A673 (cell line): ENCODE measurements around the gene RBM19. TPM values are rescaled to one million over a fixed set of nuclear protein-coding genes. Genes with fewer than 3 reads are reported as not detected.

ENCODE experiments used
- BruUV-seq: library from RNA; stranded (reverse); fragments of 400-500 nt; replicated peaks from 2 replicates; lab custom pipeline; 2021; lab: Mats Ljungman, UMichigan
- CTCF ChIA-PET: fragments of 300-600 bp; sonication (Branson Sonifier 250); formaldehyde crosslinking; loops from one replicate; lab custom pipeline; 2022; ENCODE audit warnings: antibody characterized with exemption; lab: Charles Lee
- POLR2A ChIA-PET: fragments of 300-600 bp; sonication (Branson Sonifier 250); formaldehyde crosslinking; loops from one replicate; lab custom pipeline; 2022; ENCODE audit warnings: antibody characterized with exemption; ENCODE audit not compliant: low non-redundant PET; lab: Charles Lee
- DNase-seq: peaks from one replicate; pipeline ENCODE4 v3.0.0-alpha.2; 2015; ENCODE audit warnings: low spot score
- H3K27ac ChIP-seq: fragments of 200-600 bp; sonication (generic); 2 replicates; pipeline ENCODE4 v1.5.1; 2016; ENCODE audit warnings: mixed run types, low read depth, mild to moderate bottlenecking, mixed read lengths, antibody characterized with exemption, low read length; ENCODE audit not compliant: poor library complexity, severe bottlenecking
- H3K27me3 ChIP-seq: fragments of 200-600 bp; sonication (generic); replicated peaks from 2 replicates; pipeline ENCODE4 v1.6.1; 2017; ENCODE audit warnings: mixed run types, low read depth, mild to moderate bottlenecking, mixed read lengths, antibody characterized with exemption, low read length; ENCODE audit not compliant: insufficient read depth, poor library complexity
- H3K36me3 ChIP-seq: fragments of 200-600 bp; sonication (generic); 2 replicates; pipeline ENCODE4 v1.6.1; 2016; ENCODE audit warnings: mixed run types, mild to moderate bottlenecking, mixed read lengths, antibody characterized with exemption, low read length; ENCODE audit not compliant: insufficient read depth, poor library complexity, severe bottlenecking
- H3K4me1 ChIP-seq: fragments of 200-600 bp; sonication (generic); 2 replicates; pipeline ENCODE4 v1.6.1; 2017; ENCODE audit warnings: mixed run types, mild to moderate bottlenecking, mixed read lengths, antibody characterized with exemption, low read length; ENCODE audit not compliant: insufficient read depth, poor library complexity, severe bottlenecking
- H3K4me3 ChIP-seq: fragments of 200-600 bp; sonication (generic); 2 replicates; pipeline ENCODE4 v1.5.1; 2016; ENCODE audit warnings: low read depth, mixed run types, mild to moderate bottlenecking, mixed read lengths, low read length; ENCODE audit not compliant: poor library complexity, severe bottlenecking
- H3K9me3 ChIP-seq: fragments of 200-600 bp; sonication (generic); 2 replicates; pipeline ENCODE4 v1.6.1; 2016; ENCODE audit warnings: mixed run types, low read depth, mild to moderate bottlenecking, mixed read lengths, antibody characterized with exemption, low read length; ENCODE audit not compliant: poor library complexity, severe bottlenecking
- EZH2 ChIP-seq: fragments of 200-600 bp; sonication (generic); IDR thresholded peaks from 2 replicates; pipeline ENCODE4 v1.6.1; 2017; ENCODE audit warnings: borderline replicate concordance, low read depth, mild to moderate bottlenecking, mixed read lengths, antibody characterized with exemption, low read length; ENCODE audit not compliant: poor library complexity, severe bottlenecking
- intact Hi-C: fragments of 100-400 bp; cut with micrococcal nuclease; formaldehyde crosslinking; loops from one replicate; pipeline ENCODE4 v1.10.0; 2022; ENCODE audit not compliant: unreplicated experiment
- total RNA-seq: library from RNA; stranded (reverse); gene quantifications from 2 replicates; pipeline ENCODE4 v1.2.3, GENCODE V29; 2021
- TF ChIP-seq, protein P1 (sequence below): fragments of 300-800, 200-600 bp; sonication (generic); conservative IDR thresholded peaks from 2 replicates; pipeline ENCODE4 v1.5.1; 2017; ENCODE audit warnings: low read depth, mild to moderate bottlenecking, antibody characterized with exemption, low read length, moderate library complexity, mixed read lengths

The RBM19 gene
- total RNA-seq, 1 experiment from 2014 or later: 47.1 TPM

DNA sequence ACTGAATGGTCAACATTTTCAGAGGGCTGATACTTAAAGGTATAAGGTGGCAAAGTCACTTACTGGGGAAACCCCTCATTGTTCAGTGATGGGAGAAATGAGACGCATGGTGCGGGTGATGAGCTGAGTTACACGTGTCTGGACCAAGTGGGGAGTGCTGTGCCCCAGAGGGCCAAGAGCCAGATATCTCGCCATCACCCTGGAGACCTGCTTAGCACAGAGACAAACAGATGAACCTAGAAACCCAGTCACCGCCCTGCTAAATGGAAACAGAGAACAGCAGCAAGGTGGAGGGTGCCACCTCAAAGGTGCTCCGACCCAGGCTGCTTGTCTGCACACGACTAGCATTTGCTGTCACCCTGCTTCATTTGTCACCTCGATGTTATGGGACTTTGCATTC, 92.4 kb downstream of the RBM19 start:
- H3K4me1 ChIP-seq: peaks cover 8% of the 10 kb centered on the region
- H3K9me3 ChIP-seq: no peaks in the 10 kb centered on the region
- ChIA-PET CTCF (no interaction called here), POLR2A (no interaction called here)
- H3K27me3 ChIP-seq: no peaks in the 10 kb centered on the region
- TF ChIP-seq EZH2: no peak
- TF ChIP-seq, protein P1, sequence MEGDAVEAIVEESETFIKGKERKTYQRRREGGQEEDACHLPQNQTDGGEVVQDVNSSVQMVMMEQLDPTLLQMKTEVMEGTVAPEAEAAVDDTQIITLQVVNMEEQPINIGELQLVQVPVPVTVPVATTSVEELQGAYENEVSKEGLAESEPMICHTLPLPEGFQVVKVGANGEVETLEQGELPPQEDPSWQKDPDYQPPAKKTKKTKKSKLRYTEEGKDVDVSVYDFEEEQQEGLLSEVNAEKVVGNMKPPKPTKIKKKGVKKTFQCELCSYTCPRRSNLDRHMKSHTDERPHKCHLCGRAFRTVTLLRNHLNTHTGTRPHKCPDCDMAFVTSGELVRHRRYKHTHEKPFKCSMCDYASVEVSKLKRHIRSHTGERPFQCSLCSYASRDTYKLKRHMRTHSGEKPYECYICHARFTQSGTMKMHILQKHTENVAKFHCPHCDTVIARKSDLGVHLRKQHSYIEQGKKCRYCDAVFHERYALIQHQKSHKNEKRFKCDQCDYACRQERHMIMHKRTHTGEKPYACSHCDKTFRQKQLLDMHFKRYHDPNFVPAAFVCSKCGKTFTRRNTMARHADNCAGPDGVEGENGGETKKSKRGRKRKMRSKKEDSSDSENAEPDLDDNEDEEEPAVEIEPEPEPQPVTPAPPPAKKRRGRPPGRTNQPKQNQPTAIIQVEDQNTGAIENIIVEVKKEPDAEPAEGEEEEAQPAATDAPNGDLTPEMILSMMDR: no peak
- BruUV-seq: no TSS peak
- intact Hi-C loops: no loop called here
- no peak overlapping the region for H3K4me3 ChIP-seq
- DNase-seq: no peak
- H3K27ac ChIP-seq: no peak overlapping the region
- no peaks in the 10 kb centered on the region for H3K36me3 ChIP-seq

DNA sequence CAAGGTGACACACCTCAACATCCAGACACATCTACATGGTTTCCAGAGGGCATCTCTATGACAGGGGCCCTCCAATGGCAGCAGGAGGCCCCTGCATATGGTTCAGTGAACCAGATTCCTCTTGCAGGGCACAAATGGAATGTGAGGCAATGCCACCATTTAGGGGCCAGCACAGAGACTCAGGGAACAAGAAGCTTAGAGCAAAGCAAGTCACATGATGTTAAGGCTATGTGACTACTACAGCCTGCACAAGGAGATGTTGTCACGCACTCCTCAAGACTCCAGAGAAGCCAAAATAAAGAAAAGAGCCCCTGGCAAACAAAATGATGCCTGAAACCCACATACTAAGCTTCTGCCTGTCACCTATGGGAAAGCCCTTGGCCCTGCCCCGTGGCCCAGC, 95.2 kb downstream of the RBM19 start:
- POLR2A ChIA-PET: no interaction called here
- no peak overlapping the region for H3K27ac ChIP-seq
- H3K4me3 ChIP-seq: no peak overlapping the region
- peaks cover 8% of the 10 kb centered on the region for H3K4me1 ChIP-seq
- DNase-seq: no peak
- BruUV-seq: no TSS peak
- no peaks in the 10 kb centered on the region for H3K9me3 ChIP-seq
- H3K36me3 ChIP-seq: no peaks in the 10 kb centered on the region
- CTCF ChIA-PET: no interaction called here
- H3K27me3 ChIP-seq: no peaks in the 10 kb centered on the region
- intact Hi-C loops: no loop called here
- TF ChIP-seq, protein P1: no peak
- no peak for TF ChIP-seq EZH2

DNA sequence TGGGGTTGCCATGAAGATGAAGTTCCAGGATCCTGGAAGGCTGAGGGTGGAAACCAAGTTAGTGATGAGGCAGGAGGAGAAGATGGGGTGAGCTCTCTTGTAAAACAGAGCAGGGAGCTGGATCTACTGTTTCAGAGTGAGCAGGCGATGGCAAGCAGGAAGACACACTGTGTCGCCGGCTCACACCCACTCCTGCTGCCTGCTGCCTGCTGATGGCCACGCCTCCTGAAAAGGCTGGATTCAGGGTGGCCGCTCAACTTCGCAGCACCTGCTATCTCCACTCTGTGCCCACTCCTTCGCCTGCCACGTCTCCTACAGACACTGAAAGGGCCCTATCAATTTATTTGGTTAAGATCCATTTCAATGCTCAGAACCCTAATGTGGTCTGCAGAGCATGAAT, 96.1 kb downstream of the RBM19 start:
- no peak for DNase-seq
- Histone ChIP-seq H3K27ac (no peak overlapping the region), H3K4me3 (no peak overlapping the region), H3K36me3 (no peaks in the 10 kb centered on the region), H3K27me3 (no peaks in the 10 kb centered on the region), H3K4me1 (peaks cover 8% of the 10 kb centered on the region), H3K9me3 (no peaks in the 10 kb centered on the region)
- intact Hi-C loops: no loop called here
- CTCF ChIA-PET: no interaction called here
- no TSS peak for BruUV-seq
- POLR2A ChIA-PET: no interaction called here
- TF ChIP-seq, protein P1: no peak
- no peak for TF ChIP-seq EZH2
